ENCODE results near the gene MRO. TPM values are rescaled to one million over a fixed set of nuclear protein-coding genes. Genes with fewer than 3 reads are reported as not detected.
"Not testable (repeated sequence)": the region's sequence is repeated elsewhere in the genome, so short reads cannot be mapped to it uniquely, and the experiment has no call there.

MRO gene
- total RNA-seq, 1 donor from 2014 or later = 0.44 TPM

- H3K4me1 ChIP-seq = peaks cover 5% of the 10 kb centered on the region
- DNase-seq (no peak), ATAC-seq (no peak)
- intact Hi-C loops (cut with DNase I) = no loop called here
- no peak for TF ChIP-seq CTCF (IDR thresholded peaks at IDR 0.05)
- no peaks in the 10 kb centered on the region for H3K36me3 ChIP-seq
- H3K27me3 ChIP-seq (ENCODE audit: low read depth) = no peaks in the 10 kb centered on the region
- H3K9me3 ChIP-seq = no peaks in the 10 kb centered on the region
- peak overlapping the region; percentile 53 for H3K27ac ChIP-seq
- H3K4me3 ChIP-seq = no peak overlapping the region
Measured at GRCh38 chr18:50861617-50862016, 41.8 kb upstream of the MRO start.

GRCh38 chr18:50859793-50860555 lies 40.2 kb upstream of the MRO start:
- H3K27ac ChIP-seq = no peak overlapping the region
- no peaks in the 10 kb centered on the region for H3K27me3 ChIP-seq (ENCODE audit: low read depth)
- DNase-seq (no peak), ATAC-seq (no peak)
- intact Hi-C loops (cut with DNase I) = no loop called here
- H3K4me1 ChIP-seq = peaks cover 5% of the 10 kb centered on the region
- H3K36me3 ChIP-seq = no peaks in the 10 kb centered on the region
- no peak for TF ChIP-seq CTCF (IDR thresholded peaks at IDR 0.05)
- no peaks in the 10 kb centered on the region for H3K9me3 ChIP-seq
- H3K4me3 ChIP-seq = no peak overlapping the region

- no peak for DNase-seq
Measured at GRCh38 chr18:50857694-50858093, 37.9 kb upstream of the MRO start.

GRCh38 chr18:50857166-50857565 lies 37.4 kb upstream of the MRO start:
- not testable (repeated sequence) for ATAC-seq

More at GRCh38 chr18:50857694-50858093, 37.9 kb upstream of the MRO start:
- H3K27me3 ChIP-seq (ENCODE audit: low read depth) = no peaks in the 10 kb centered on the region
- TF ChIP-seq CTCF (IDR thresholded peaks at IDR 0.05) = no peak
- H3K4me1 ChIP-seq = peaks cover 5% of the 10 kb centered on the region
- no peak overlapping the region for H3K4me3 ChIP-seq
- ATAC-seq = no peak
- no peak overlapping the region for H3K27ac ChIP-seq
- intact Hi-C loops (cut with DNase I) = no loop called here
- no peaks in the 10 kb centered on the region for H3K36me3 ChIP-seq
- H3K9me3 ChIP-seq = no peaks in the 10 kb centered on the region

GRCh38 chr18:50855976-50856757 lies 36.4 kb upstream of the MRO start:
- Histone ChIP-seq H3K27ac (no peak overlapping the region), H3K27me3 (ENCODE audit: low read depth) (no peaks in the 10 kb centered on the region), H3K4me1 (no peaks in the 10 kb centered on the region), H3K36me3 (no peaks in the 10 kb centered on the region), H3K4me3 (no peak overlapping the region), H3K9me3 (no peaks in the 10 kb centered on the region)
- TF ChIP-seq CTCF (IDR thresholded peaks at IDR 0.05) = no peak
- DNase-seq (no peak), ATAC-seq (no peak)
- intact Hi-C loops (cut with DNase I) = no loop called here

More at GRCh38 chr18:50857166-50857565, 37.4 kb upstream of the MRO start:
- DNase-seq; H3K27me3 ChIP-seq (ENCODE audit: low read depth); H3K36me3 ChIP-seq; H3K9me3 ChIP-seq; H3K27ac ChIP-seq; H3K4me3 ChIP-seq; intact Hi-C loops (cut with DNase I); H3K4me1 ChIP-seq: not testable (repeated sequence)

GRCh38 chr18:50853863-50854271 lies 34.1 kb upstream of the MRO start:
- ATAC-seq (peak; percentile 78 to 86), DNase-seq (peak; percentile 58)
- intact Hi-C loops (cut with DNase I) = no loop called here
- H3K9me3 ChIP-seq = no peaks in the 10 kb centered on the region
- H3K4me3 ChIP-seq = no peak overlapping the region
- no peak overlapping the region for H3K27ac ChIP-seq
- H3K27me3 ChIP-seq (ENCODE audit: low read depth) = no peaks in the 10 kb centered on the region
- H3K36me3 ChIP-seq = no peaks in the 10 kb centered on the region
- no peak for TF ChIP-seq CTCF (IDR thresholded peaks at IDR 0.05)
- H3K4me1 ChIP-seq = no peaks in the 10 kb centered on the region

Data from lower lobe of right lung (tissue), 2 donors.